ENCODE results near the gene PLXDC2. TPM values are rescaled to one million over a fixed set of nuclear protein-coding genes. Genes with fewer than 3 reads are reported as not detected.
A peak's percentile ranks its signal among the peaks of the same experiment; 100 is the strongest.

PLXDC2 gene
- total and polyA plus RNA-seq, 2 donors (not counting 1 experiment from before 2014, with no cell fraction given) = 4.2 to 5.1 TPM

GRCh38 chr10:20170661-20171060 is 354.4 kb downstream of the PLXDC2 start:
- Histone ChIP-seq H3K4me3 (replicated peaks in 1 of 4; ENCODE audit: control extremely low read depth in 1 of 4, insufficient read depth in 1 of 4, low read depth in 3 of 4, low read length in 4 of 4) (no peak overlapping the region), H4K20me1 (ENCODE audit: control insufficient read depth, extremely low read depth, insufficient read depth, low read length) (no peaks in the 10 kb centered on the region), H3K9me3 (ENCODE audit: control insufficient read depth, insufficient read depth, low read depth, low read length) (no peaks in the 10 kb centered on the region), H3K27ac (ENCODE audit: insufficient read depth, low read length) (no peak overlapping the region), H3K36me3 (ENCODE audit: control insufficient read depth, insufficient read depth, low read length) (no peaks in the 10 kb centered on the region), H2AFZ (ENCODE audit: low read length) (no peak overlapping the region), H3K27me3 (ENCODE audit: control insufficient read depth, insufficient read depth, low read length) (no peaks in the 10 kb centered on the region), H3K4me2 (ENCODE audit: extremely low read depth, insufficient read depth, low read length) (no peak overlapping the region), H3K4me1 (ENCODE audit: control insufficient read depth, extremely low read depth, insufficient read depth, low read length) (no peaks in the 10 kb centered on the region), H3K79me2 (ENCODE audit: control insufficient read depth, insufficient read depth, low read length) (no peaks in the 10 kb centered on the region), H3K9ac (ENCODE audit: insufficient read depth, low read length) (no peak overlapping the region)
- TF ChIP-seq EZH2 (IDR thresholded peaks at IDR 0.05; ENCODE audit: low read length, missing control alignments) = no peak
- TF ChIP-seq CTCF (conservative IDR thresholded peaks at IDR 0.05 in 1 of 2, IDR thresholded peaks at IDR 0.05 in 1 of 2; ENCODE audit: low read depth in 1 of 2, low read length in 2 of 2) = no peak
- no peak for DNase-seq (ENCODE audit: low read depth in 2 of 2)

GRCh38 chr10:20173046-20173445 is 356.8 kb downstream of the PLXDC2 start:
- Histone ChIP-seq H3K9me3 (ENCODE audit: control insufficient read depth, insufficient read depth, low read depth, low read length) (no peaks in the 10 kb centered on the region), H3K79me2 (ENCODE audit: control insufficient read depth, insufficient read depth, low read length) (no peaks in the 10 kb centered on the region), H3K27ac (ENCODE audit: insufficient read depth, low read length) (no peak overlapping the region), H3K36me3 (ENCODE audit: control insufficient read depth, insufficient read depth, low read length) (no peaks in the 10 kb centered on the region), H3K4me3 (replicated peaks in 1 of 4; ENCODE audit: control extremely low read depth in 1 of 4, insufficient read depth in 1 of 4, low read depth in 3 of 4, low read length in 4 of 4) (no peak overlapping the region), H4K20me1 (ENCODE audit: control insufficient read depth, extremely low read depth, insufficient read depth, low read length) (no peaks in the 10 kb centered on the region), H2AFZ (ENCODE audit: low read length) (no peak overlapping the region), H3K4me2 (ENCODE audit: extremely low read depth, insufficient read depth, low read length) (no peak overlapping the region), H3K27me3 (ENCODE audit: control insufficient read depth, insufficient read depth, low read length) (no peaks in the 10 kb centered on the region), H3K9ac (ENCODE audit: insufficient read depth, low read length) (no peak overlapping the region), H3K4me1 (ENCODE audit: control insufficient read depth, extremely low read depth, insufficient read depth, low read length) (no peaks in the 10 kb centered on the region)
- no peak for TF ChIP-seq EZH2 (IDR thresholded peaks at IDR 0.05; ENCODE audit: low read length, missing control alignments)
- TF ChIP-seq CTCF (conservative IDR thresholded peaks at IDR 0.05 in 1 of 2, IDR thresholded peaks at IDR 0.05 in 1 of 2; ENCODE audit: low read depth in 1 of 2, low read length in 2 of 2) = no peak
- peak; percentile 2 to 68 for DNase-seq (ENCODE audit: low read depth in 2 of 2)

- no peak for DNase-seq (ENCODE audit: low read depth in 2 of 2)
- H3K27ac ChIP-seq (ENCODE audit: insufficient read depth, low read length) = no peak overlapping the region
- H2AFZ ChIP-seq (ENCODE audit: low read length) = no peak overlapping the region
- no peak overlapping the region for H3K4me2 ChIP-seq (ENCODE audit: extremely low read depth, insufficient read depth, low read length)
- no peaks in the 10 kb centered on the region for H3K36me3 ChIP-seq (ENCODE audit: control insufficient read depth, insufficient read depth, low read length)
- no peak overlapping the region for H3K9ac ChIP-seq (ENCODE audit: insufficient read depth, low read length)
- H4K20me1 ChIP-seq (ENCODE audit: control insufficient read depth, extremely low read depth, insufficient read depth, low read length) = no peaks in the 10 kb centered on the region
- H3K79me2 ChIP-seq (ENCODE audit: control insufficient read depth, insufficient read depth, low read length) = no peaks in the 10 kb centered on the region
- no peaks in the 10 kb centered on the region for H3K9me3 ChIP-seq (ENCODE audit: control insufficient read depth, insufficient read depth, low read depth, low read length)
- no peak overlapping the region for H3K4me3 ChIP-seq (replicated peaks in 1 of 4; ENCODE audit: control extremely low read depth in 1 of 4, insufficient read depth in 1 of 4, low read depth in 3 of 4, low read length in 4 of 4)
- TF ChIP-seq EZH2 (IDR thresholded peaks at IDR 0.05; ENCODE audit: low read length, missing control alignments) = no peak
- no peak for TF ChIP-seq CTCF (conservative IDR thresholded peaks at IDR 0.05 in 1 of 2, IDR thresholded peaks at IDR 0.05 in 1 of 2; ENCODE audit: low read depth in 1 of 2, low read length in 2 of 2)
- no peaks in the 10 kb centered on the region for H3K4me1 ChIP-seq (ENCODE audit: control insufficient read depth, extremely low read depth, insufficient read depth, low read length)
- no peaks in the 10 kb centered on the region for H3K27me3 ChIP-seq (ENCODE audit: control insufficient read depth, insufficient read depth, low read length)
Observed at GRCh38 chr10:20175719-20176118, 359.5 kb downstream of the PLXDC2 start.
